HepG2 (cell line): ENCODE measurements around the gene CD248. TPM values are rescaled to one million over a fixed set of nuclear protein-coding genes. Genes with fewer than 3 reads are reported as not detected.

ENCODE experiments used
- CENPX ChIP-seq: sonication (generic); formaldehyde crosslinking; IDR thresholded peaks from 2 replicates; pipeline ENCODE4 v1.9.0; 2021; ENCODE audit warnings: mild to moderate bottlenecking, missing genetic modification reagents, moderate library complexity
- EED ChIP-seq: sonication (generic); formaldehyde crosslinking; IDR thresholded peaks from 2 replicates; pipeline ENCODE4 v1.5.0; 2020; ENCODE audit warnings: mild to moderate bottlenecking, missing genetic modification reagents
- EZH2 ChIP-seq: conservative IDR thresholded peaks from 2 replicates; pipeline ENCODE4 v1.6.1; 2012; ENCODE audit warnings: mild to moderate bottlenecking, low read depth, low read length, moderate library complexity
- KLF12 ChIP-seq: sonication (generic); formaldehyde crosslinking; IDR thresholded peaks from 2 replicates; pipeline ENCODE4 v1.4.0; 2020; ENCODE audit warnings: missing genetic modification reagents, borderline replicate concordance
- NFE2L2 ChIP-seq: fragments of 150-350 bp; IDR thresholded peaks from 2 replicates; pipeline ENCODE4 v1.6.1; 2014; ENCODE audit warnings: low read length
- NFRKB ChIP-seq: fragments of 450-650 bp; IDR thresholded peaks from 2 replicates; pipeline ENCODE4 v1.6.1; 2017
- PRPF4 ChIP-seq: fragments of 200-400 bp; formaldehyde crosslinking; IDR thresholded peaks from 2 replicates; pipeline ENCODE4 v1.6.1; 2016; ENCODE audit warnings: low read length, low read depth; ENCODE audit not compliant: poor library complexity, severe bottlenecking
- SP4 ChIP-seq: sonication (generic); formaldehyde crosslinking; IDR thresholded peaks from 2 replicates; pipeline ENCODE4 v1.8.1; 2023; ENCODE audit warnings: mild to moderate bottlenecking, missing genetic modification reagents
- U2AF2 ChIP-seq: fragments of 200-400 bp; formaldehyde crosslinking; IDR thresholded peaks from 2 replicates; pipeline ENCODE4 v1.6.1; 2017; ENCODE audit warnings: low read depth, mild to moderate bottlenecking, low read length
- YEATS4 ChIP-seq: sonication (generic); formaldehyde crosslinking; IDR thresholded peaks from 2 replicates; pipeline ENCODE4 v1.4.0; 2020; ENCODE audit warnings: missing genetic modification reagents, borderline replicate concordance
- ZNF557 ChIP-seq: sonication (generic); formaldehyde crosslinking; IDR thresholded peaks from 2 replicates; pipeline ENCODE4 v1.4.0; 2020; ENCODE audit warnings: missing genetic modification reagents
- ZNF773 ChIP-seq: sonication (generic); formaldehyde crosslinking; IDR thresholded peaks from 2 replicates; pipeline ENCODE4 v1.4.0; 2020; ENCODE audit warnings: missing genetic modification reagents, borderline replicate concordance
- ZNF839 ChIP-seq: sonication (generic); formaldehyde crosslinking; IDR thresholded peaks from 2 replicates; pipeline ENCODE4 v1.4.0; 2020; ENCODE audit warnings: missing genetic modification reagents, mild to moderate bottlenecking, borderline replicate concordance
- polyA plus RNA-seq, 8 experiments: library from polyadenylated mRNA; depleted of rRNA in 3 of 8; stranded (reverse) in 7 of 8; unstranded in 1 of 8; fragments of >200 nt; fragmentation: Illumina TruSeq in 4 of 8; extraction: Trizol in 4 of 8; gene quantifications; 2 replicates each; pipeline versions ENCODE4 v1.2.1 to v1.2.3, GENCODE V29; 2011 to 2016; ENCODE audit warnings: low read depth in 4 of 8, missing spikeins in 1 of 8, mixed read lengths in 1 of 8; ENCODE audit not compliant: insufficient read depth in 1 of 8
- total RNA-seq, 5 experiments: library from RNA; depleted of rRNA; stranded (reverse); fragments of >200 nt; fragmentation: Illumina TruSeq; extraction: Trizol; gene quantifications; 2 replicates each; pipeline ENCODE4 v1.2.3, GENCODE V29; 2016; ENCODE audit warnings: low read depth in 1 of 5
- TF ChIP-seq, protein P1 (sequence below): IDR thresholded peaks from 2 replicates; pipeline ENCODE4 v1.6.1; 2016; ENCODE audit warnings: control low read depth
- TF ChIP-seq, protein P2 (sequence below): sonication (generic); formaldehyde crosslinking; IDR thresholded peaks from 2 replicates; pipeline ENCODE4 v1.4.0; 2020; ENCODE audit warnings: missing genetic modification reagents
- TF ChIP-seq, protein P3 (sequence below): sonication (generic); formaldehyde crosslinking; IDR thresholded peaks from 2 replicates; pipeline ENCODE4 v1.5.1; 2020; ENCODE audit warnings: missing genetic modification reagents, mild to moderate bottlenecking, borderline replicate concordance
- TF ChIP-seq, protein P4 (sequence below): sonication (generic); formaldehyde crosslinking; conservative IDR thresholded peaks from 2 replicates; pipeline ENCODE4 v1.4.0; 2020; ENCODE audit warnings: mild to moderate bottlenecking, missing genetic modification reagents, moderate library complexity
- TF ChIP-seq, protein P5 (sequence below): sonication (generic); formaldehyde crosslinking; conservative IDR thresholded peaks from 2 replicates; pipeline ENCODE4 v1.4.0; 2020; ENCODE audit warnings: missing genetic modification reagents

Gene CD248
- total and polyA plus RNA-seq, 2 of the 13 experiments (the other 11 are each of a cell fraction or from before 2014, with no cell fraction given) = 0.25 to 0.35 TPM

DNA sequence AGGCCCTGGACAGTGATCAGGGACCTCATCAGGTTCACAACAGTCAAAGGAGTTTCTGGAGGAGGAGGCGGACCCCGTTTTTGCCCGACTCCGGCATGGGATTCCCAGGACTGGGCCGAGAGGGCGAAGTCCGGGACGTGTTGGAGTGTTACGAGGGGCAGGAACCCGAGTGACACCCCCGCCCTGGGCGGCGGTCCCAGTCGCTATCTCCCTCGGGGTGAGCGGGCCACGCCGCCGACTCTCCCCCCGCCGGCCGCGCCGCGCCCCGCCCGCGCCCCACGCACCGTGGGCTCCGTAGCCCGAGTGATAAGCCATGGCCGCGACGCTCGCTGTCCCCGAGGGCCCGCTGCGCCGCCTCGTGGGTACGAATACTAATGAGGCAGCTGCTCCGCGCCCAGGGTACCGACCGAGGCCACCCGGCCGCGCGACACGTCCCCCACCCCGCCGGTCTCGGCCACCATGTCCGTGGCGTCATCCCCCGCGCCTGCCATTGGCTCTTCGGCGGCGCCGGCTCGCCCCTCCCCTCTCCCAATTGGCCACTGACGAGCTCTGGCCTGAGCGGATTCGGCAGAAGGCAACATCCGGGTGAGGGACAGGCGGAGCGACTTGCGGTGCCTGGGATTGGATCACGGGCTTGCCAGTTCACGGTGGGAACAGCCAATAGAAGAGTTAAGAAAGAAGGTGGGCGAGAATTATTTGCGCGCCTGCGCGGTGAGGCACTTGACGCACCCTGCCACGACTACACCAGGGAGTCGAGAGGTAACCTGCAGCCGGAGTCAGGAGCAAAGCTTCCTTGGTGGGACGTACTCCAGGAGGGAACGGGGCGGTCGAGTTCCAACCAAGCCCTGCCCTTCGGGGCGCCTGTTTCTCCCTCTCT, 27.9 kb downstream of the CD248 start, which contains the start of gene YIF1A (continued):
- TF ChIP-seq, protein P1, sequence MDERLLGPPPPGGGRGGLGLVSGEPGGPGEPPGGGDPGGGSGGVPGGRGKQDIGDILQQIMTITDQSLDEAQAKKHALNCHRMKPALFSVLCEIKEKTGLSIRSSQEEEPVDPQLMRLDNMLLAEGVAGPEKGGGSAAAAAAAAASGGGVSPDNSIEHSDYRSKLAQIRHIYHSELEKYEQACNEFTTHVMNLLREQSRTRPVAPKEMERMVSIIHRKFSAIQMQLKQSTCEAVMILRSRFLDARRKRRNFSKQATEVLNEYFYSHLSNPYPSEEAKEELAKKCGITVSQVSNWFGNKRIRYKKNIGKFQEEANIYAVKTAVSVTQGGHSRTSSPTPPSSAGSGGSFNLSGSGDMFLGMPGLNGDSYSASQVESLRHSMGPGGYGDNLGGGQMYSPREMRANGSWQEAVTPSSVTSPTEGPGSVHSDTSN (CRISPR knock-in tag) = peak; percentile 94
- TF ChIP-seq SP4 (CRISPR knock-in tag) = peak; percentile 14; the same call in 1 of the 2 replicates
- no peak for TF ChIP-seq NFE2L2
- TF ChIP-seq, protein P2, sequence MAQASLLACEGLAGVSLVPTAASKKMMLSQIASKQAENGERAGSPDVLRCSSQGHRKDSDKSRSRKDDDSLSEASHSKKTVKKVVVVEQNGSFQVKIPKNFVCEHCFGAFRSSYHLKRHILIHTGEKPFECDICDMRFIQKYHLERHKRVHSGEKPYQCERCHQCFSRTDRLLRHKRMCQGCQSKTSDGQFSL (CRISPR knock-in tag) = peak; percentile 89
- TF ChIP-seq, protein P3, sequence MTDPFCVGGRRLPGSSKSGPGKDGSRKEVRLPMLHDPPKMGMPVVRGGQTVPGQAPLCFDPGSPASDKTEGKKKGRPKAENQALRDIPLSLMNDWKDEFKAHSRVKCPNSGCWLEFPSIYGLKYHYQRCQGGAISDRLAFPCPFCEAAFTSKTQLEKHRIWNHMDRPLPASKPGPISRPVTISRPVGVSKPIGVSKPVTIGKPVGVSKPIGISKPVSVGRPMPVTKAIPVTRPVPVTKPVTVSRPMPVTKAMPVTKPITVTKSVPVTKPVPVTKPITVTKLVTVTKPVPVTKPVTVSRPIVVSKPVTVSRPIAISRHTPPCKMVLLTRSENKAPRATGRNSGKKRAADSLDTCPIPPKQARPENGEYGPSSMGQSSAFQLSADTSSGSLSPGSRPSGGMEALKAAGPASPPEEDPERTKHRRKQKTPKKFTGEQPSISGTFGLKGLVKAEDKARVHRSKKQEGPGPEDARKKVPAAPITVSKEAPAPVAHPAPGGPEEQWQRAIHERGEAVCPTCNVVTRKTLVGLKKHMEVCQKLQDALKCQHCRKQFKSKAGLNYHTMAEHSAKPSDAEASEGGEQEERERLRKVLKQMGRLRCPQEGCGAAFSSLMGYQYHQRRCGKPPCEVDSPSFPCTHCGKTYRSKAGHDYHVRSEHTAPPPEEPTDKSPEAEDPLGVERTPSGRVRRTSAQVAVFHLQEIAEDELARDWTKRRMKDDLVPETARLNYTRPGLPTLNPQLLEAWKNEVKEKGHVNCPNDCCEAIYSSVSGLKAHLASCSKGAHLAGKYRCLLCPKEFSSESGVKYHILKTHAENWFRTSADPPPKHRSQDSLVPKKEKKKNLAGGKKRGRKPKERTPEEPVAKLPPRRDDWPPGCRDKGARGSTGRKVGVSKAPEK = no peak
- peak; percentile 29; the same call in 1 of the 2 replicates for TF ChIP-seq KLF12
- TF ChIP-seq, protein P4, sequence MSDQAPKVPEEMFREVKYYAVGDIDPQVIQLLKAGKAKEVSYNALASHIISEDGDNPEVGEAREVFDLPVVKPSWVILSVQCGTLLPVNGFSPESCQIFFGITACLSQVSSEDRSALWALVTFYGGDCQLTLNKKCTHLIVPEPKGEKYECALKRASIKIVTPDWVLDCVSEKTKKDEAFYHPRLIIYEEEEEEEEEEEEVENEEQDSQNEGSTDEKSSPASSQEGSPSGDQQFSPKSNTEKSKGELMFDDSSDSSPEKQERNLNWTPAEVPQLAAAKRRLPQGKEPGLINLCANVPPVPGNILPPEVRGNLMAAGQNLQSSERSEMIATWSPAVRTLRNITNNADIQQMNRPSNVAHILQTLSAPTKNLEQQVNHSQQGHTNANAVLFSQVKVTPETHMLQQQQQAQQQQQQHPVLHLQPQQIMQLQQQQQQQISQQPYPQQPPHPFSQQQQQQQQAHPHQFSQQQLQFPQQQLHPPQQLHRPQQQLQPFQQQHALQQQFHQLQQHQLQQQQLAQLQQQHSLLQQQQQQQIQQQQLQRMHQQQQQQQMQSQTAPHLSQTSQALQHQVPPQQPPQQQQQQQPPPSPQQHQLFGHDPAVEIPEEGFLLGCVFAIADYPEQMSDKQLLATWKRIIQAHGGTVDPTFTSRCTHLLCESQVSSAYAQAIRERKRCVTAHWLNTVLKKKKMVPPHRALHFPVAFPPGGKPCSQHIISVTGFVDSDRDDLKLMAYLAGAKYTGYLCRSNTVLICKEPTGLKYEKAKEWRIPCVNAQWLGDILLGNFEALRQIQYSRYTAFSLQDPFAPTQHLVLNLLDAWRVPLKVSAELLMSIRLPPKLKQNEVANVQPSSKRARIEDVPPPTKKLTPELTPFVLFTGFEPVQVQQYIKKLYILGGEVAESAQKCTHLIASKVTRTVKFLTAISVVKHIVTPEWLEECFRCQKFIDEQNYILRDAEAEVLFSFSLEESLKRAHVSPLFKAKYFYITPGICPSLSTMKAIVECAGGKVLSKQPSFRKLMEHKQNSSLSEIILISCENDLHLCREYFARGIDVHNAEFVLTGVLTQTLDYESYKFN = peak; percentile 30; the same call in 1 of the 2 replicates
- TF ChIP-seq EED (CRISPR knock-in tag) = no peak
- TF ChIP-seq NFRKB = no peak
- peak; percentile 98 for TF ChIP-seq YEATS4 (CRISPR knock-in tag)
- TF ChIP-seq PRPF4 = no peak
- TF ChIP-seq CENPX (CRISPR knock-in tag) = no peak
- TF ChIP-seq ZNF839 (CRISPR knock-in tag) = no peak
- TF ChIP-seq, protein P5, sequence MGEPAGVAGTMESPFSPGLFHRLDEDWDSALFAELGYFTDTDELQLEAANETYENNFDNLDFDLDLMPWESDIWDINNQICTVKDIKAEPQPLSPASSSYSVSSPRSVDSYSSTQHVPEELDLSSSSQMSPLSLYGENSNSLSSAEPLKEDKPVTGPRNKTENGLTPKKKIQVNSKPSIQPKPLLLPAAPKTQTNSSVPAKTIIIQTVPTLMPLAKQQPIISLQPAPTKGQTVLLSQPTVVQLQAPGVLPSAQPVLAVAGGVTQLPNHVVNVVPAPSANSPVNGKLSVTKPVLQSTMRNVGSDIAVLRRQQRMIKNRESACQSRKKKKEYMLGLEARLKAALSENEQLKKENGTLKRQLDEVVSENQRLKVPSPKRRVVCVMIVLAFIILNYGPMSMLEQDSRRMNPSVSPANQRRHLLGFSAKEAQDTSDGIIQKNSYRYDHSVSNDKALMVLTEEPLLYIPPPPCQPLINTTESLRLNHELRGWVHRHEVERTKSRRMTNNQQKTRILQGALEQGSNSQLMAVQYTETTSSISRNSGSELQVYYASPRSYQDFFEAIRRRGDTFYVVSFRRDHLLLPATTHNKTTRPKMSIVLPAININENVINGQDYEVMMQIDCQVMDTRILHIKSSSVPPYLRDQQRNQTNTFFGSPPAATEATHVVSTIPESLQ (CRISPR knock-in tag) = no peak
- no peak for TF ChIP-seq U2AF2
- no peak for TF ChIP-seq ZNF557 (CRISPR knock-in tag)
- no peak for TF ChIP-seq EZH2
- 0 out of 2 replicates have a peak, but pooled peaks have one; percentile 66 for TF ChIP-seq ZNF773 (CRISPR knock-in tag)
